Endothelial cell of umbilical vein (primary cell): ENCODE data around the gene GRM7.

Experiments
- EZH2 ChIP-seq: IDR thresholded peaks from 2 replicates; pipeline ENCODE4 v1.6.1; 2012; ENCODE audit warnings: borderline replicate concordance, low read depth, mild to moderate bottlenecking, moderate library complexity, low read length, inconsistent platforms; ENCODE audit not compliant: severe bottlenecking
- POLR2A ChIP-seq: IDR thresholded peaks from 2 replicates; pipeline ENCODE4 v1.6.1; 2012; ENCODE audit warnings: low read depth, mild to moderate bottlenecking, control low read depth, low read length
- TF ChIP-seq, protein P1 (sequence below), 2 donors: IDR thresholded peaks; 1 replicate in 1 of 2; 2 replicates in 1 of 2; pipeline ENCODE4 v1.5.1; 2011; ENCODE audit warnings: low read length in 2 of 2, mild to moderate bottlenecking in 2 of 2, moderate library complexity in 2 of 2, control low read depth in 1 of 2, inconsistent platforms in 1 of 2, low read depth in 1 of 2; ENCODE audit not compliant: insufficient read depth in 1 of 2; ENCODE audit errors: extremely low read depth in 1 of 2

DNA sequence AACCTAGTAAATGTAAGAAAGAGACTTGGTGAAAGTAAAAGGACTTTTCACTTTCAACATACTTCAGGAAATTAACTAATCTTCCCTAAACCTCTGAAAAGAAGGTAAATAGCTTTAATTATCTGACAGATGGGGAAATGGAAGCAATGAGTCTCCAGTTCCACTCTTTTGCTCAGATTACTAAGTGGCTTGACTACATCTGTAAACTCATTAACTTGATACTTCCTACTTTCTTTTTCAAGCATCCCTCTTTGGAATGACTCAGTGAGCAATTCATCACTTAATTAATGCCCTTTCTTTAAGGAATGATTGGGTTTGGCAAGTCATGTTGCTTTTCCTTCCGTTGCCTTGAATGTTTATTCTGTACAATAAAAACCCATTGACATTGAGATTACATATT lies 234.2 kb downstream of the GRM7 start:
- TF ChIP-seq, protein P1, sequence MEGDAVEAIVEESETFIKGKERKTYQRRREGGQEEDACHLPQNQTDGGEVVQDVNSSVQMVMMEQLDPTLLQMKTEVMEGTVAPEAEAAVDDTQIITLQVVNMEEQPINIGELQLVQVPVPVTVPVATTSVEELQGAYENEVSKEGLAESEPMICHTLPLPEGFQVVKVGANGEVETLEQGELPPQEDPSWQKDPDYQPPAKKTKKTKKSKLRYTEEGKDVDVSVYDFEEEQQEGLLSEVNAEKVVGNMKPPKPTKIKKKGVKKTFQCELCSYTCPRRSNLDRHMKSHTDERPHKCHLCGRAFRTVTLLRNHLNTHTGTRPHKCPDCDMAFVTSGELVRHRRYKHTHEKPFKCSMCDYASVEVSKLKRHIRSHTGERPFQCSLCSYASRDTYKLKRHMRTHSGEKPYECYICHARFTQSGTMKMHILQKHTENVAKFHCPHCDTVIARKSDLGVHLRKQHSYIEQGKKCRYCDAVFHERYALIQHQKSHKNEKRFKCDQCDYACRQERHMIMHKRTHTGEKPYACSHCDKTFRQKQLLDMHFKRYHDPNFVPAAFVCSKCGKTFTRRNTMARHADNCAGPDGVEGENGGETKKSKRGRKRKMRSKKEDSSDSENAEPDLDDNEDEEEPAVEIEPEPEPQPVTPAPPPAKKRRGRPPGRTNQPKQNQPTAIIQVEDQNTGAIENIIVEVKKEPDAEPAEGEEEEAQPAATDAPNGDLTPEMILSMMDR (IDR thresholded peaks at IDR 0.05; ENCODE audit: extremely low read depth in 1 of 2, insufficient read depth in 1 of 2, low read depth in 1 of 2, low read length in 2 of 2) = no peak
- TF ChIP-seq POLR2A (no peak), EZH2 (no peak)
